ENCODE results near the gene NR2F2.
A peak's percentile ranks its signal among the peaks of the same experiment; 100 is the strongest.

Gene NR2F2

GRCh38 chr15:96330450-96331143 is at the start of gene NR2F2:
Gene NR2F2, plus strand, starts transcription at chr15:96330700. Its CDS starts 1,406 bp downstream, at chr15:96332106.
- Histone ChIP-seq H3K27me3 (ENCODE audit: insufficient read depth, low read depth, severe bottlenecking) (peaks cover 81% of the 10 kb centered on the region), H3K4me3 (ENCODE audit: low read depth, low read length) (peak within 1 kb of the TSS; percentile 54), H3K9me3 (ENCODE audit: severe bottlenecking) (peaks cover 4% of the 10 kb centered on the region), H3K36me3 (no peaks in the 10 kb centered on the region), H3K27ac (no peak within 1 kb of the TSS)
- no peak for TF ChIP-seq CTCF (IDR thresholded peaks at IDR 0.05; ENCODE audit: low read depth, low read length)
- peak; percentile 82 for DNase-seq

- TF ChIP-seq CTCF (IDR thresholded peaks at IDR 0.05; ENCODE audit: low read depth, low read length) = no peak
- DNase-seq = no peak
- Histone ChIP-seq H3K36me3 (no peaks in the 10 kb centered on the region), H3K9me3 (ENCODE audit: severe bottlenecking) (no peaks in the 10 kb centered on the region), H3K4me3 (ENCODE audit: low read depth, low read length) (no peak overlapping the region), H3K27ac (no peak overlapping the region), H3K27me3 (ENCODE audit: insufficient read depth, low read depth, severe bottlenecking) (no peaks in the 10 kb centered on the region)
These were observed 45.2 kb upstream of the NR2F2 start for GRCh38 chr15:96285305-96285704.

GRCh38 chr15:96285729-96286254 is 44.7 kb upstream of the NR2F2 start:
- H3K27me3 ChIP-seq (ENCODE audit: insufficient read depth, low read depth, severe bottlenecking) = no peaks in the 10 kb centered on the region
- H3K27ac ChIP-seq = no peak overlapping the region
- no peak for DNase-seq
- no peaks in the 10 kb centered on the region for H3K36me3 ChIP-seq
- H3K4me3 ChIP-seq (ENCODE audit: low read depth, low read length) = no peak overlapping the region
- H3K9me3 ChIP-seq (ENCODE audit: severe bottlenecking) = no peaks in the 10 kb centered on the region
- no peak for TF ChIP-seq CTCF (IDR thresholded peaks at IDR 0.05; ENCODE audit: low read depth, low read length)

GRCh38 chr15:96290679-96291078 is 39.8 kb upstream of the NR2F2 start:
- Histone ChIP-seq H3K9me3 (ENCODE audit: severe bottlenecking) (no peaks in the 10 kb centered on the region), H3K4me3 (ENCODE audit: low read depth, low read length) (no peak overlapping the region), H3K27me3 (ENCODE audit: insufficient read depth, low read depth, severe bottlenecking) (no peaks in the 10 kb centered on the region), H3K36me3 (no peaks in the 10 kb centered on the region), H3K27ac (no peak overlapping the region)
- DNase-seq = peak; percentile 21
- no peak for TF ChIP-seq CTCF (IDR thresholded peaks at IDR 0.05; ENCODE audit: low read depth, low read length)

GRCh38 chr15:96292635-96293034 is 37.9 kb upstream of the NR2F2 start:
- TF ChIP-seq CTCF (IDR thresholded peaks at IDR 0.05; ENCODE audit: low read depth, low read length) = no peak
- H3K27ac ChIP-seq = no peak overlapping the region
- no peak overlapping the region for H3K4me3 ChIP-seq (ENCODE audit: low read depth, low read length)
- DNase-seq = no peak
- no peaks in the 10 kb centered on the region for H3K27me3 ChIP-seq (ENCODE audit: insufficient read depth, low read depth, severe bottlenecking)
- no peaks in the 10 kb centered on the region for H3K9me3 ChIP-seq (ENCODE audit: severe bottlenecking)
- H3K36me3 ChIP-seq = no peaks in the 10 kb centered on the region

- no peak for DNase-seq
- Histone ChIP-seq H3K9me3 (ENCODE audit: severe bottlenecking) (peaks cover 2% of the 10 kb centered on the region), H3K27me3 (ENCODE audit: insufficient read depth, low read depth, severe bottlenecking) (no peaks in the 10 kb centered on the region), H3K4me3 (ENCODE audit: low read depth, low read length) (no peak overlapping the region), H3K36me3 (no peaks in the 10 kb centered on the region), H3K27ac (no peak overlapping the region)
- no peak for TF ChIP-seq CTCF (IDR thresholded peaks at IDR 0.05; ENCODE audit: low read depth, low read length)
These were observed 37.1 kb upstream of the NR2F2 start for GRCh38 chr15:96293441-96293840.

All from WERI-Rb-1 (cell line).